HG03457 (cell line): ENCODE measurements around the gene TAS2R50.
"Not testable (repeated sequence)": the region's sequence is repeated elsewhere in the genome, so short reads cannot be mapped to it uniquely, and the experiment has no call there.

ENCODE experiments used
- ATAC-seq: cut with Tn5 transposase; IDR thresholded peaks from one replicate; pipeline ENCODE4 v1.9.1; 2021; ENCODE audit warnings: moderate number of reproducible peaks; ENCODE audit not compliant: unreplicated experiment

Gene TAS2R50

GRCh38 chr12:10986812-10987211 lies at the start of gene TAS2R50:
TSS of gene TAS2R50 (minus strand) at chr12:10986912. CDS start at chr12:10986860, 52 bp downstream.
- no peak for ATAC-seq

GRCh38 chr12:11033959-11034358 lies 47.2 kb upstream of the TAS2R50 start:
- not testable (repeated sequence) for ATAC-seq

DNA sequence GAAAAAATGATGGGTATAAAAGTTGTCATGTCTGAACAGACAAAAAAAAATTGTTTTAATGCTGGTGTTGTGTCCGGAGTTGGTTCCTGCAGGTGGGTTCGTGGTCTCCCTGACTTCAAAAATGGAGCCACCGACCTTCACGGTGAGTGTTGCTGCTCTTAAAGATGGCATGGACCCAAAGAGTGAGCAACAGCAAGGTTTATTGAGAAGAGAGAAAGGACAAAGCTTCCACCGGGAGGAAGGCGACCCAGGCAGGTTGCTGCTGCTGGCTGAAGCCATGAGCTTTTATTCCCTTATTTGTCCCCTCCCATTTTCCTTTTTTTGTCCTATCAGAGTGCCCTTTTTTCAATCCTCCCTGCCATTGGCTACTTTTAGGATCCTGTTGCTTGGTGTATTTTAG lies 44.6 kb upstream of the TAS2R50 start, which contains the start of gene TAS2R31:
TSS of gene TAS2R31 (minus strand) at position 101 of the 400 bp plus-strand sequence. CDS start at position 29, 72 bp downstream.
- ATAC-seq = no peak

GRCh38 chr12:11026118-11026517 lies 39.4 kb upstream of the TAS2R50 start:
- no peak for ATAC-seq

DNA sequence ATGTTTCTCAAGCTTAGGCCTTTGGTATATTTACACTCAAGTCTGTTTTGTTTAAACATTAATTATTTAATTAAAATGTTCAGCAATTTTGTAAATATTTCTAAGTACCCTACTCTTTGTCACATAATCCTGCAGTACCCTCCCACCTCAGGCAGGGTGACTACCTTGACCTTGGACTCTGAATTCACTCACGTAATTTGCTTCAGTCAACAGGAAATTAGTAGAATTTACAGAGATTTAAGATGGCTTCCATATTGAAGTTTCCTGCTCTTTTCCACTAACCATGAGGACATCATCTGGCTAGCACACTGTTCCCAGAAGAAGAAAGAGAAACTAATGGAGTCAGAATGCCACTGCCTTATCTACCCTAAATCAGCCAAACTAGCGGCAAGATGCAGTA lies 36.7 kb upstream of the TAS2R50 start:
- ATAC-seq = no peak

GRCh38 chr12:11022520-11022919 lies 35.8 kb upstream of the TAS2R50 start, which contains the start of gene TAS2R19:
TSS of gene TAS2R19 (minus strand) at chr12:11022620. CDS start at chr12:11022571, 49 bp downstream.
- no peak for ATAC-seq

DNA sequence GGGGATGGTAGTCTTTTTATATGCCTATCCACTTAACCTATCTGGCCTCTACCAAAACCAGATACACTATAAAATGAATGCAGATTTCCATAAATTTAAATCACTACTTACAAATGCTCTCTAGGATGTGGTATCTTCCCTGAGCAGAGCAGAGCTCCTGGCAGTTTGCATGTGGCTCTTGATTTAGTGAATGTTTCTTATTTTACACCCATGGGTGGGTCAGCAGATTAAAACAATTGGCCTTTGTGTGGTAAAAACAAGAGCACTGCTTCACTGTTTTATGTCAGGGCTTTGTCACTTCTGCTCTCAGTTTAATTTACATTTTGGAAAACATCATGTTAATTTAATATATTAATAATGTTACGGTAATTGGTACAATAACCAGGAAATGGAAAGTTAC lies 30.2 kb upstream of the TAS2R50 start:
- ATAC-seq = no peak

DNA sequence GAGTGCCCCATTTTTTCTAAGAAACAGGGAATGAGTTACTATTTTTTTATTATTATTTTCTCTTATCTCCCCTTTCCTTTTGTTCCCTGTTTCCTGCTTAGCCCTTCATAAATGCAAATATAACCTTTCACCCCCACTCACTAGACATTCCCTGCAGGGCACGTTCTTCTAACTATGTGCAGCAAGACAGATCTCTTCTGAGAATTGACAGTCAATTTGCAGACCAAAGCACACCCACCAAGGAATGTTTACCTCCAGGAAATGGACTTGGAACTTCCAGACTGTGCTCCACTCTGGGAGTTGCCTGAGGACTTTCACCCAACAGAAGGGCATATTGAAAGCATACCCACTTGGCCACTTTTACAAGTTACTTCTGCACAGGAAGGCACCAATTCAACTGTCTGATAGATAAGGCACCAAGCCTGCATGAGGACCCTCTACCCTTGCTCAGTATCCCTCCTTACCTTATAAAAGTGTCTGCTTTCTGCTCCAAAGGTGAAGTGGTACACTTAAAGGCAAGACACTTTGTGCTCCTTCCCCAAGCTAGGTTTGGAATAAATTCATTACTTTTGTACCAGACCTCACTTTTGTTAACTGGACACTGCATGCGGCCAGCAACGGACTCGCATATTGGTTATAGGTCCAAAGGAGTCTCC lies 29.2 kb upstream of the TAS2R50 start:
- no peak for ATAC-seq

DNA sequence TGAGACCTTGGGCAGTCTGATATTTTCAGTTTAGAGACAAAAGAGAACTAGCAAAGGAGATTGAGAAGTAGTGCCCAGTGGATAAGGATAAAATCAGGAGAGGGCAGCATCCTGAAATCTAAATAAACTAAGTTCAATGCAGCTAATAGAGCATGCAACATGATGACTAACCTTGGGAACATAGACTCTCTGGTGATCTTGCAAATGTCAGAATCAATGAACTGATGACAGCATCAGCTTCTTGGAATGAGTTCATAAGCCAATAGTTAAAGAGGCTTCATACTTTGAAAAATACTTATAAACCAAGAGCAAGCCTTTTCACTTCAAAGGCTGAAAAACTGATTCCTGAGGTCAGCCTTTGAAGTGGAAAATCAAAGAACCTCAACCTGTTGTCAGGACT lies 27.5 kb upstream of the TAS2R50 start:
- ATAC-seq = no peak

DNA sequence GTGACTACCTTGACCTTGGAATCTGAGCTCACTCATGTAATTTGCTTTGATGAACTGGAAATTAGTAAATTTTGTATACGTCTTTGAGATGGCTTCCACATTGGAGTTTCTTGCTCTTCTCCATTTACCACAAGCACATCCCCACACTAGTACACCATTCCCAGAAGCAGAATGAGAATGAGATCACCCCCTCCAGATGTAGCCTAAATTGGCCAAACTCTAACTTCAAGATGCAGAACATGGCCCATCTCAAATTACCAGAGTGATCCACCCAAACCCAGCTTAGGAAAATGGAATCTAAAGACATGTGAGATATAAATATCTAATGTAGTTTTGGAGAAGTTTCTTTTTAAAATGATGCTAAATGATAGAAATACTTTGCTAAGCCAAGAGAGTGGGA lies 20.9 kb upstream of the TAS2R50 start:
- ATAC-seq = no peak

GRCh38 chr12:10998204-10998603 lies 11.5 kb upstream of the TAS2R50 start, which contains the start of gene TAS2R20:
TSS of gene TAS2R20 (minus strand) at chr12:10998304. CDS start at chr12:10997875, 429 bp downstream.
- ATAC-seq = no peak

DNA sequence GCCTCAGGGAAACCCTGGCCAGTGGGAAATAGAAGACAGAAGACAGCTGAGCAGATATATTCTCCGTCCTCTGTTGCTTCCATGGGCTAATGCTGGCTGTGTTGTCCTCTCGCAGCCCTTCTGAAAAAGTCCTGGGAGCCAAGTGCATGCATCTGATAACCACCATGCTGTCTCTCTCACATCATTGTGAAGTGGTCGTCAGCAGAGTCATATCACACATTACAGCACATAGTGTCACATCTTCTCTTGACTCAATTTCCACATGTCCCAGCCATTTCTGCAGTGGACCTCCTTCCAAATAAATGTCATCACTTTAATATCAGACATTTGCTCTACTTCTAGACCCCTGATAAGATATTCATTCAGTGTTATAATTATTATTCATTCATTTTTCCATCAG lies 7.6 kb upstream of the TAS2R50 start:
- no peak for ATAC-seq

GRCh38 chr12:10989107-10989506 lies 2.4 kb upstream of the TAS2R50 start:
- no peak for ATAC-seq

DNA sequence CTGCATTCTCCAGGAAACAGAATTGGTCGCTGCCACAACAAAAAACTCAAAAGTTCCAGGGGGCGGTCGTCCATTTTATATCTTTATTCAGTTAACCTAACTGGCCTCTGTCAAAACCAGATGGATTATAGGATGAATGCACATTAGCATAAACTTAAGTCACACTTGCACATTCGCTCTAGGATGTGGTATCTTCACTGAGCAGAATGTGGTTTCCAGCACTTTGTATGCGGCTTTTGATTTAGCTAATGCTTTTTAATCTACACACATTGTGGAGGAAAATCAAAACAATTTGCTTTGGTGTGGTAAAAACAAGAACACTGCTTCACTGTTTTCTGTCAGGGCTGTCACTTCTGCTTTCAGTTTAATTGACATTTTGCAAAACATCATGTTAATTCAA lies 4.5 kb downstream of the TAS2R50 start:
- ATAC-seq = no peak

DNA sequence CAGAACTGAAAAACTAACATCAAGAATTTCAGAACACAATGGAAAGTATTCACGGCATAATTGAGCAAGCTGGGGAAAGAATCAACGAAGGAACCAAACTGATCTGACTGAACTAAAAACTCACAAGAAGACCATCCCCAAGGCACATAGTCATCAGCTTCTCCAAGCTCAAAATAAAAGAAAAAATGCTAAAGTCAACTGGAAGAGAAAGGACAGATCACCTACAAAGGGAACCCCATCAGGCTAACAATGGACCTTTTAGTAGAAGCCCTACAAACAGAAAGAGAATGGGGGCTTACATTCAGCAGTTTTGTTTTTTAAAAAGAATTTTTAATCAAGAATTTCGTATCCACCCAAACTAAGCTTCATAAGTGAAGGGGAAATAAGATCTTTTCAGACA lies 11.7 kb downstream of the TAS2R50 start:
- no peak for ATAC-seq

DNA sequence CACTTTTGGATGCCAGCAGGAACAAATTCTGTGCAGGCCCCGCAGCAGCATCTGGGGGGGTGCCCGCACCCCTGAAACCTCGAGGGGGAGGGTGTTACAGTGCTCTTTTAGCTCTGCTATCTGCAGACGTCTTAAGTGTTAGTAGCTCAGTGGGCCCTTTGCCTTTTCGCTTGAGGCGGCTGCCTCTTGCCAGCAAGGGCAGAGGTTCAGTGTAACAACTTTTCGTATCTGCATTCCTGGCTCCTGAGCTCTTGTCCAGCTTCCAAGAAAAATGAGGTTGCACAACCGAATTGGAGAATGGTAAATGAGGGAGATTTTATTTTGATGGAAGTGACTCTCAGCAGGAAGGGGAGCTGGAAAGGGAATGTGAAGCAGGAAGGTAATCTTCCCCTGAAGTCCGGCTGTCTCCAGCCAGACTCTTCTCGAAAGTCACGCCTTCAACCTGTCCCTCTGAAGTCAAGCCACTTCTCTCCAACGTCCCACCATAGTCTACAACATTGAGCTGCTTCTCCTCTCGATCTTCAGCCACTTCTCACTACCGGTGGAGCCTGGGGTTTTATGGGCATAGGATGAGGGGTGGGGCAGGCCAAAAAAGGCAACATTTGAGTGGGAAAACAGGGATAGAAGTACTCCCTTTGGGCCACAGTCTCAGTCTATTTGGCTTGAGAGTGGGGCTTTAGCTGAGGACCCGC lies 17.8 kb downstream of the TAS2R50 start:
- ATAC-seq = no peak

- ATAC-seq = no peak
Measured at GRCh38 chr12:10967409-10967808, 19.3 kb downstream of the TAS2R50 start.

DNA sequence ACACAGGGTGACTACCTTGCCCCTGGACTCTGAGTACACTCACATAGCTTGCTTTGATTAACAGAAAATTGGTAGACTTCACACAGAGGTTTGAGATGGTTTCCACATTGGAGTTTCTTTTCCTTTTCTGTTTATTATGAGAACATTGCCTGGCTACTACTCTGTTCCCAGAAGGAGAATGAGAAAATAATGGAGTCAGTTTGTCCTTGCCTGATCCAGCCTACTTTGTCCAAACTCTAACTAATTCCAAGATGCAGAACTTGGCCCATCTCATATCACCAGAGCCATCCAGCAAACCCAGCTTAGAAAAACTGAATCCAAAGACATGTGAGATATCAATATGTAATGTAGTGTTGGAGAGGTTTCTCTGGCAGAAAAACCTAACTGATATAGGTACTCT lies 20.4 kb downstream of the TAS2R50 start:
- no peak for ATAC-seq

- ATAC-seq = no peak
Measured at GRCh38 chr12:10965476-10965875, 21.2 kb downstream of the TAS2R50 start.

GRCh38 chr12:10960211-10960610 lies 26.5 kb downstream of the TAS2R50 start:
- ATAC-seq = no peak

DNA sequence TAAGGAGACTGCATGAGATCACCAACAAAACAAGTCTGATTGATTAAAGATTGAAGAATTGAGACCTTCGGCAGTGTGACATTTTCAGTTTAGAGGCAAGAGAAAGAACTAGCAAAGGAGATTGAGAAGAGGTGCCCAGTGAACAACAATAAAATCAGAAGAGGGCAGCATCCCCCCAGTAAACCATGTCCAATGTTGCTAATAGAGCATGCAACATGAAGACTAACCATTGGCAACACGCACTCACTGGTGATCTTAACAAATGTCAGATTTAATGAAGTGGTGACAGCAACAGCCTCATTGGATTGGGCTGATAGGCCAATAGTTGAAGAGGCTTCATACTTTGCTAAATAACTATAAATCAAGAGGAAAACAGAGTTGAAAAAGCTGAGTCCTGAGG lies 26.9 kb downstream of the TAS2R50 start:
- no peak for ATAC-seq

GRCh38 chr12:10957741-10958140 lies 29.0 kb downstream of the TAS2R50 start:
- no peak for ATAC-seq
